Activated T-cell treated with anti-CD3 and anti-CD28 coated beads, Interleukin-2, amount 50 U/mL, for 72 hours (primary cell): Measurements from ENCODE around the gene YEATS2. TPM values are rescaled to one million over a fixed set of nuclear protein-coding genes. Genes with fewer than 3 reads are reported as not detected.
A peak's percentile ranks its signal among the peaks of the same experiment; 100 is the strongest.

Experiments
- ATAC-seq, 2 donors: fragments of 150-1000 bp; cut with Tn5 transposase; replicated peaks in 1 of 2; 2 replicates each; pipeline ENCODE4 v1.10.0; 2021; ENCODE audit warnings: moderate library complexity in 2 of 2, mild to moderate bottlenecking in 1 of 2
- DNase-seq, 2 donors: peaks; one replicate each; pipeline ENCODE4 v3.0.0; 2021 to 2022; ENCODE audit warnings: mixed read lengths in 1 of 2
- H3K27ac Mint-ChIP-seq: one replicate; pipeline ENCODE4 v1.8.0; 2022; ENCODE audit warnings: mild to moderate bottlenecking, moderate library complexity, mixed read lengths
- H3K27me3 Mint-ChIP-seq: one replicate; pipeline ENCODE4 v1.8.0; 2022; ENCODE audit warnings: low read depth, mixed read lengths
- H3K36me3 Mint-ChIP-seq, 2 donors: one replicate each; pipeline ENCODE4 v1.8.0; 2022; ENCODE audit warnings: mixed read lengths in 2 of 2, mild to moderate bottlenecking in 1 of 2; ENCODE audit not compliant: insufficient read depth in 2 of 2
- H3K4me1 Mint-ChIP-seq: one replicate; pipeline ENCODE4 v1.8.0; 2022; ENCODE audit warnings: low read depth, mixed read lengths
- H3K4me3 Mint-ChIP-seq, 2 donors: one replicate each; pipeline ENCODE4 v1.8.0; 2022; ENCODE audit warnings: mild to moderate bottlenecking in 2 of 2, mixed read lengths in 2 of 2, moderate library complexity in 2 of 2
- H3K9me3 Mint-ChIP-seq, 2 donors: one replicate each; pipeline ENCODE4 v1.8.0; 2022; ENCODE audit warnings: mixed read lengths in 2 of 2
- total RNA-seq, 2 donors: library from RNA; stranded (reverse); gene quantifications; one replicate each; pipeline ENCODE4 v1.2.3, GENCODE V29; 2022

The YEATS2 gene
- total RNA-seq, 2 donors from 2014 or later = 44.6 to 52.2 TPM

- H3K4me3 Mint-ChIP-seq = no peak overlapping the region
- H3K9me3 Mint-ChIP-seq = no peaks in the 10 kb centered on the region
- peaks cover 7 to 30% of the 10 kb centered on the region in 2 donors for H3K36me3 Mint-ChIP-seq
- DNase-seq = no peak
- no peak for ATAC-seq
- H3K27me3 Mint-ChIP-seq = no peaks in the 10 kb centered on the region
- H3K27ac Mint-ChIP-seq = no peak overlapping the region
- H3K4me1 Mint-ChIP-seq = no peaks in the 10 kb centered on the region
Observed at GRCh38 chr3:183792976-183793375, 95.4 kb downstream of the YEATS2 start.

- Mint-ChIP-seq H3K4me3 (no peak overlapping the region), H3K9me3 (no peaks in the 10 kb centered on the region), H3K27me3 (no peaks in the 10 kb centered on the region), H3K4me1 (no peaks in the 10 kb centered on the region), H3K27ac (no peak overlapping the region), H3K36me3 (peaks cover 8 to 39% of the 10 kb centered on the region in 2 donors)
- DNase-seq (no peak), ATAC-seq (no peak)
Observed at GRCh38 chr3:183794452-183794851, 96.9 kb downstream of the YEATS2 start.

GRCh38 chr3:183796372-183796771 is 98.8 kb downstream of the YEATS2 start:
- no peak overlapping the region for H3K4me3 Mint-ChIP-seq
- H3K4me1 Mint-ChIP-seq = no peaks in the 10 kb centered on the region
- ATAC-seq = no peak
- peaks cover 7 to 32% of the 10 kb centered on the region in 2 donors for H3K36me3 Mint-ChIP-seq
- no peaks in the 10 kb centered on the region for H3K9me3 Mint-ChIP-seq
- no peaks in the 10 kb centered on the region for H3K27me3 Mint-ChIP-seq
- DNase-seq = no peak
- no peak overlapping the region for H3K27ac Mint-ChIP-seq

- Mint-ChIP-seq H3K4me3 (no peak overlapping the region), H3K36me3 (peaks cover 6 to 37% of the 10 kb centered on the region in 2 donors), H3K27ac (no peak overlapping the region), H3K27me3 (no peaks in the 10 kb centered on the region), H3K9me3 (no peaks in the 10 kb centered on the region), H3K4me1 (no peaks in the 10 kb centered on the region)
- no peak for DNase-seq
- no peak for ATAC-seq
Observed at GRCh38 chr3:183797996-183798395, 100.4 kb downstream of the YEATS2 start.

GRCh38 chr3:183799461-183799860 is 101.9 kb downstream of the YEATS2 start:
- Mint-ChIP-seq H3K4me1 (no peaks in the 10 kb centered on the region), H3K27me3 (no peaks in the 10 kb centered on the region), H3K36me3 (peaks cover 10 to 35% of the 10 kb centered on the region in 2 donors), H3K9me3 (no peaks in the 10 kb centered on the region), H3K4me3 (no peak overlapping the region), H3K27ac (no peak overlapping the region)
- no peak for DNase-seq
- no peak for ATAC-seq

- Mint-ChIP-seq H3K27me3 (no peaks in the 10 kb centered on the region), H3K36me3 (peaks cover 10 to 36% of the 10 kb centered on the region in 2 donors), H3K4me1 (no peaks in the 10 kb centered on the region), H3K27ac (no peak overlapping the region), H3K4me3 (no peak overlapping the region), H3K9me3 (no peaks in the 10 kb centered on the region)
- DNase-seq = no peak
- ATAC-seq = no peak
Observed at GRCh38 chr3:183800243-183800863, 102.8 kb downstream of the YEATS2 start.

- peaks cover 8 to 34% of the 10 kb centered on the region in 2 donors for H3K36me3 Mint-ChIP-seq
- no peaks in the 10 kb centered on the region for H3K4me1 Mint-ChIP-seq
- DNase-seq (no peak), ATAC-seq (no peak)
- no peaks in the 10 kb centered on the region for H3K27me3 Mint-ChIP-seq
- no peak overlapping the region for H3K27ac Mint-ChIP-seq
- no peaks in the 10 kb centered on the region for H3K9me3 Mint-ChIP-seq
- H3K4me3 Mint-ChIP-seq = no peak overlapping the region
Observed at GRCh38 chr3:183801601-183802000, 104.0 kb downstream of the YEATS2 start.

- DNase-seq = no peak
- H3K4me3 Mint-ChIP-seq = no peak overlapping the region
- H3K36me3 Mint-ChIP-seq = peaks cover 8 to 32% of the 10 kb centered on the region in 2 donors
- H3K27ac Mint-ChIP-seq = no peak overlapping the region
- ATAC-seq = no peak
- no peaks in the 10 kb centered on the region for H3K9me3 Mint-ChIP-seq
- no peaks in the 10 kb centered on the region for H3K4me1 Mint-ChIP-seq
- no peaks in the 10 kb centered on the region for H3K27me3 Mint-ChIP-seq
Observed at GRCh38 chr3:183802989-183803388, 105.4 kb downstream of the YEATS2 start.

- ATAC-seq = no peak
- H3K4me1 Mint-ChIP-seq = no peaks in the 10 kb centered on the region
- H3K36me3 Mint-ChIP-seq = peaks cover 4 to 34% of the 10 kb centered on the region in 2 donors
- no peak overlapping the region for H3K27ac Mint-ChIP-seq
- no peak overlapping the region for H3K4me3 Mint-ChIP-seq
- H3K9me3 Mint-ChIP-seq = no peaks in the 10 kb centered on the region
- no peaks in the 10 kb centered on the region for H3K27me3 Mint-ChIP-seq
- no peak for DNase-seq
Observed at GRCh38 chr3:183807209-183807728, 109.7 kb downstream of the YEATS2 start.

GRCh38 chr3:183807881-183808280 is 110.3 kb downstream of the YEATS2 start:
- H3K4me1 Mint-ChIP-seq = no peaks in the 10 kb centered on the region
- no peaks in the 10 kb centered on the region for H3K9me3 Mint-ChIP-seq
- DNase-seq = no peak
- H3K4me3 Mint-ChIP-seq = no peak overlapping the region
- no peaks in the 10 kb centered on the region for H3K27me3 Mint-ChIP-seq
- no peak overlapping the region for H3K27ac Mint-ChIP-seq
- no peak for ATAC-seq
- H3K36me3 Mint-ChIP-seq = peaks cover 4 to 31% of the 10 kb centered on the region in 2 donors

- H3K9me3 Mint-ChIP-seq = no peaks in the 10 kb centered on the region
- H3K27me3 Mint-ChIP-seq = no peaks in the 10 kb centered on the region
- no peak for DNase-seq
- no peaks in the 10 kb centered on the region for H3K4me1 Mint-ChIP-seq
- ATAC-seq = no peak
- no peak overlapping the region for H3K4me3 Mint-ChIP-seq
- H3K27ac Mint-ChIP-seq = no peak overlapping the region
- H3K36me3 Mint-ChIP-seq = peaks cover 4 to 30% of the 10 kb centered on the region in 2 donors
Observed at GRCh38 chr3:183808355-183808754, 110.8 kb downstream of the YEATS2 start.

GRCh38 chr3:183809270-183809669 is 111.7 kb downstream of the YEATS2 start:
- no peaks in the 10 kb centered on the region for H3K4me1 Mint-ChIP-seq
- no peak overlapping the region for H3K27ac Mint-ChIP-seq
- ATAC-seq (no peak), DNase-seq (no peak)
- H3K36me3 Mint-ChIP-seq = peaks cover 1 to 21% of the 10 kb centered on the region in 2 donors
- no peak overlapping the region for H3K4me3 Mint-ChIP-seq
- no peaks in the 10 kb centered on the region for H3K27me3 Mint-ChIP-seq
- no peaks in the 10 kb centered on the region for H3K9me3 Mint-ChIP-seq

- Mint-ChIP-seq H3K9me3 (no peaks in the 10 kb centered on the region), H3K27ac (peak overlapping the region; percentile 58), H3K27me3 (no peaks in the 10 kb centered on the region), H3K4me1 (peaks cover 8% of the 10 kb centered on the region), H3K4me3 (no peak overlapping the region), H3K36me3 (peaks cover 0 to 18% of the 10 kb centered on the region in 2 donors)
- ATAC-seq (no peak), DNase-seq (no peak)
Observed at GRCh38 chr3:183810643-183811594, 113.3 kb downstream of the YEATS2 start.
